B cell (primary cell): ENCODE results near the gene CILP2. TPM values are rescaled to one million over a fixed set of nuclear protein-coding genes. Genes with fewer than 3 reads are reported as not detected.

Experiments
- ATAC-seq: fragments of 200-7000 bp; cut with Tn5 transposase; one replicate; pipeline ENCODE4 v1.10.0; 2021; ENCODE audit warnings: low read depth, mild to moderate bottlenecking, moderate number of reproducible peaks, moderate library complexity
- CTCF ChIA-PET: fragments of 350-600 bp; sonication (Branson Sonifier 250); formaldehyde crosslinking; loops from one replicate; lab custom pipeline; 2021; ENCODE audit warnings: antibody characterized with exemption, inconsistent platforms; lab: Charles Lee
- POLR2A ChIA-PET: fragments of 350-600 bp; sonication (Branson Sonifier 250); formaldehyde crosslinking; loops from one replicate; lab custom pipeline; 2021; ENCODE audit warnings: antibody characterized with exemption; lab: Charles Lee
- DNase-seq: peaks from one replicate; pipeline ENCODE4 v3.0.0; 2013
- H2AFZ ChIP-seq: 2 replicates; pipeline ENCODE4 v1.6.1; 2012; ENCODE audit warnings: mild to moderate bottlenecking, low read depth, low read length; ENCODE audit not compliant: insufficient read depth, poor library complexity, severe bottlenecking
- H3K27ac ChIP-seq, 2 donors: 1 replicate in 1 of 2; 2 replicates in 1 of 2; pipeline ENCODE4 v1.5.1; 2012 to 2013; ENCODE audit warnings: low read length in 2 of 2, mild to moderate bottlenecking in 2 of 2, moderate library complexity in 1 of 2
- H3K27me3 ChIP-seq, 4 experiments: fragments of 200-600 bp in 1 of 4; sonication (generic) in 1 of 4; replicated peaks in 1 of 4; 1 replicate in 2 of 4; 2 replicates in 2 of 4; pipeline versions ENCODE4 v1.6.1 to v1.7.0; 2013 to 2016; ENCODE audit warnings: low read length in 3 of 4, mild to moderate bottlenecking in 2 of 4, mixed read lengths in 1 of 4, moderate library complexity in 1 of 4; ENCODE audit not compliant: insufficient read depth in 4 of 4, control insufficient read depth in 3 of 4; ENCODE audit errors: control extremely low read depth in 1 of 4
- H3K36me3 ChIP-seq, 2 experiments: replicated peaks in 1 of 2; 1 replicate in 1 of 2; 2 replicates in 1 of 2; pipeline versions ENCODE4 v1.6.1 to v1.7.1; 2013; ENCODE audit warnings: low read length in 1 of 2; ENCODE audit not compliant: insufficient read depth in 2 of 2, control insufficient read depth in 1 of 2; ENCODE audit errors: control extremely low read depth in 1 of 2, extremely low read depth in 1 of 2
- H3K4me1 ChIP-seq, 2 donors: fragments of 200-600 bp in 1 of 2; sonication (generic) in 1 of 2; 1 replicate in 1 of 2; 2 replicates in 1 of 2; pipeline versions ENCODE4 v1.5.1 to v1.6.1; 2013 to 2017; ENCODE audit warnings: low read length in 2 of 2; ENCODE audit not compliant: control insufficient read depth in 2 of 2, insufficient read depth in 2 of 2
- H3K4me2 ChIP-seq: replicated peaks from 2 replicates; pipeline ENCODE3; 2012; ENCODE audit warnings: mild to moderate bottlenecking, low read depth, low read length; ENCODE audit not compliant: poor library complexity, severe bottlenecking
- H3K4me3 ChIP-seq, 5 experiments: fragments of 200-600 bp in 1 of 5; sonication (generic) in 1 of 5; 1 replicate in 3 of 5; 2 replicates in 2 of 5; pipeline versions ENCODE4 v1.5.1 to v1.7.0; 2011 to 2016; ENCODE audit warnings: low read length in 4 of 5, mild to moderate bottlenecking in 4 of 5, low read depth in 2 of 5, control low read depth in 1 of 5, moderate library complexity in 1 of 5; ENCODE audit not compliant: insufficient read depth in 1 of 5; ENCODE audit errors: control extremely low read depth in 1 of 5, extremely low read depth in 1 of 5
- H3K79me2 ChIP-seq: fragments of 200-600 bp; sonication (generic); one replicate; pipeline ENCODE4 v1.6.0; 2016; ENCODE audit warnings: low read length; ENCODE audit not compliant: control insufficient read depth, insufficient read depth
- H3K9ac ChIP-seq: fragments of 200-600 bp; sonication (generic); 2 replicates; pipeline ENCODE4 v1.6.1; 2017; ENCODE audit warnings: mild to moderate bottlenecking, low read length, moderate library complexity
- H3K9me3 ChIP-seq, 3 donors: one replicate each; pipeline versions ENCODE4 v1.6.1 to v1.7.1; 2013; ENCODE audit warnings: low read length in 2 of 3; ENCODE audit not compliant: control insufficient read depth in 2 of 3, insufficient read depth in 1 of 3; ENCODE audit errors: control extremely low read depth in 1 of 3
- H4K20me1 ChIP-seq: 2 replicates; pipeline ENCODE4 v1.6.0; 2012; ENCODE audit warnings: mild to moderate bottlenecking, low read length; ENCODE audit not compliant: insufficient read depth, control insufficient read depth, poor library complexity, severe bottlenecking
- H3K27ac Mint-ChIP-seq: one replicate; pipeline ENCODE4 v1.8.0; 2021; ENCODE audit warnings: mixed read lengths
- H3K27me3 Mint-ChIP-seq: one replicate; pipeline ENCODE4 v1.8.0; 2021; ENCODE audit warnings: mixed read lengths
- H3K4me1 Mint-ChIP-seq: one replicate; pipeline ENCODE4 v1.8.0; 2021; ENCODE audit warnings: mixed read lengths
- H3K4me3 Mint-ChIP-seq: one replicate; pipeline ENCODE4 v1.8.0; 2021; ENCODE audit warnings: mixed read lengths
- H3K9me3 Mint-ChIP-seq: one replicate; pipeline ENCODE4 v1.8.0; 2022; ENCODE audit warnings: mixed read lengths; ENCODE audit not compliant: insufficient read depth
- EZH2 ChIP-seq: IDR thresholded peaks from 2 replicates; pipeline ENCODE4 v1.6.1; 2012; ENCODE audit warnings: borderline replicate concordance, low read depth, mild to moderate bottlenecking, moderate library complexity, low read length; ENCODE audit not compliant: insufficient read depth, poor library complexity, severe bottlenecking
- WGBS: methylation state at CpG from one replicate; pipeline ENCODE4 v1.1.5; 2013; ENCODE audit warnings: missing lambda C conversion rate; ENCODE audit not compliant: insufficient coverage; 5-methylcytosine and 5-hydroxymethylcytosine counted together
- intact Hi-C: fragments of 100-400 bp; cut with micrococcal nuclease; formaldehyde crosslinking; loops from one replicate; pipeline ENCODE4 v1.10.0; 2022
- polyA plus RNA-seq: library from polyadenylated mRNA; depleted of rRNA; stranded (reverse); fragments of >200 nt; gene quantifications from 2 replicates; pipeline ENCODE4 v1.2.3, GENCODE V29; 2012
- total RNA-seq, 2 donors: library from RNA; stranded (reverse); fragments of 120-200 nt in 1 of 2; gene quantifications; 1 replicate in 1 of 2; 2 replicates in 1 of 2; pipeline versions ENCODE4 v1.2.3 to v1.2.4, GENCODE V29; 2013 to 2022
- TF ChIP-seq, protein P1 (sequence below): fragments of 200-600 bp; IDR thresholded peaks from one replicate; pipeline ENCODE4 v1.8.0; 2022; ENCODE audit warnings: antibody characterized with exemption, mild to moderate bottlenecking

The CILP2 gene
- total and polyA plus RNA-seq, 2 donors (not counting 1 experiment from before 2014, with no cell fraction given), result 0.04 to 0.12 TPM

DNA sequence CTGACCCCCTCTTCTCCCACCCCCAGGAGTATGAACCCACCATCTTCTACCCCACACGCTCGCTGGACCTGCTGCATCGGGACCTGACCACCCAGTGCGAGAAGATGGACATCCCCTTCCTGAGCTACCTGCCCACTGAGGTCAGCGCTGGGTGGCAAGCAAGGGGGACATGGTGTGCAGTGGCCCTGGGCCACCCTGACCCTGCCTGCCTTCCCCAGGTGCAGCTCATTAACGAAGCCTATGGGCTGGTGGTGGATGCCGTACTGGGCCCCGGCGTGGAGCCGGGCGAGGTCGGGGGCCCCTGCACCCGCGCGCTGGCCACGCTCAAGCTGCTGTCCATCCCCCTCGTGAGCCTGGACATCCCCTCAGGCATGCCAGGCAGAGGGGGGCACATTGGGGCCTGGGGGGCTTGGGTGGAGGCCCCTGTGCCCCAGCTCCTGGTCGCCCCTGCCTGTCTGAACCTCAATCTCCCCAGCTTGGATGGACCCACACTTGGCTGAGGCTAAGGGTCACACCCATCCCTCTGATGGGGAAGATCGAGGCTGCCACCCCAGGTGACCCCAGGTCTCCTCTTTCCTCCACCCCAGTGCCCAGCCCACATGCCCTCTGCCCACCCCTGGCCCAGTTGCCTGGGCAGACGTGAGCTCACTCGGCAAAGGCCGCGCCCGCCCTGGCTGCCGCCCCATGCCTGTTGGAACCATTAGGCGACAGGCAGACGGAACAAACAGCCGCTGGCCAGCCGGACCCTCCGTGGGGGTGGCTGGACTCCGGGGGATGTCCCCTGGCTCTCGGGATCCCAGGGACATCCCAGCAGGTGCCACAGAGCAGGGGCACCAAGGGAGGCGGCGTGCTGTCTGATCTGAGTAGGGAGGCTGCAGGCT, 2.5 kb upstream of the CILP2 start:
- CTCF ChIA-PET, result interaction anchor here (7.5 kb wide), 1 partner anchor 423 kb away, joined by 88 read pairs; no protein-coding TSS in a partner anchor
- Mint-ChIP-seq H3K27ac (no peak overlapping the region), H3K4me3 (no peak overlapping the region), H3K9me3 (no peaks in the 10 kb centered on the region), H3K27me3 (peaks cover 11% of the 10 kb centered on the region), H3K4me1 (peaks cover 19% of the 10 kb centered on the region)
- Histone ChIP-seq H3K36me3 (no peaks in the 10 kb centered on the region), H3K9me3 (peaks cover 0 to 24% (median 0%) of the 10 kb centered on the region in 3 donors), H3K4me3 (no peak overlapping the region), H3K4me1 (peaks cover 28 to 29% of the 10 kb centered on the region in 2 donors), H3K4me2 (no peak overlapping the region), H3K27me3 (peaks cover 0 to 28% (median 12%) of the 10 kb centered on the region in 4 experiments), H3K79me2 (no peaks in the 10 kb centered on the region), H4K20me1 (no peaks in the 10 kb centered on the region), H3K27ac (no peak overlapping the region), H3K9ac (no peak overlapping the region), H2AFZ (no peak overlapping the region)
- POLR2A ChIA-PET, result interaction anchor here (0.6 kb wide), 1 partner anchor 131 kb away, joined by 4 read pairs; no protein-coding TSS in a partner anchor
- 97% methylated on average over 33 of the region's 34 CpGs for WGBS
- intact Hi-C loops, result no loop called here
- TF ChIP-seq EZH2, result no peak
- TF ChIP-seq, protein P1, sequence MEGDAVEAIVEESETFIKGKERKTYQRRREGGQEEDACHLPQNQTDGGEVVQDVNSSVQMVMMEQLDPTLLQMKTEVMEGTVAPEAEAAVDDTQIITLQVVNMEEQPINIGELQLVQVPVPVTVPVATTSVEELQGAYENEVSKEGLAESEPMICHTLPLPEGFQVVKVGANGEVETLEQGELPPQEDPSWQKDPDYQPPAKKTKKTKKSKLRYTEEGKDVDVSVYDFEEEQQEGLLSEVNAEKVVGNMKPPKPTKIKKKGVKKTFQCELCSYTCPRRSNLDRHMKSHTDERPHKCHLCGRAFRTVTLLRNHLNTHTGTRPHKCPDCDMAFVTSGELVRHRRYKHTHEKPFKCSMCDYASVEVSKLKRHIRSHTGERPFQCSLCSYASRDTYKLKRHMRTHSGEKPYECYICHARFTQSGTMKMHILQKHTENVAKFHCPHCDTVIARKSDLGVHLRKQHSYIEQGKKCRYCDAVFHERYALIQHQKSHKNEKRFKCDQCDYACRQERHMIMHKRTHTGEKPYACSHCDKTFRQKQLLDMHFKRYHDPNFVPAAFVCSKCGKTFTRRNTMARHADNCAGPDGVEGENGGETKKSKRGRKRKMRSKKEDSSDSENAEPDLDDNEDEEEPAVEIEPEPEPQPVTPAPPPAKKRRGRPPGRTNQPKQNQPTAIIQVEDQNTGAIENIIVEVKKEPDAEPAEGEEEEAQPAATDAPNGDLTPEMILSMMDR, result no peak
- DNase-seq (no peak), ATAC-seq (no peak)
